GM11168 (cell line): Measurements from ENCODE around the gene NPC1L1.
"Not testable (repeated sequence)": the region's sequence is repeated elsewhere in the genome, so short reads cannot be mapped to it uniquely, and the experiment has no call there.

ENCODE experiments used
- in situ Hi-C: fragments of 300-500 bp; cut with MboI; formaldehyde crosslinking; loops from one replicate; pipeline ENCODE4 v1.12.0; 2022; ENCODE audit warnings: low sequenced_read_pairs; ENCODE audit not compliant: unreplicated experiment

NPC1L1 gene

GRCh38 chr7:44511863-44512468 lies 29.2 kb downstream of the NPC1L1 start:
- in situ Hi-C loops = no loop called here

GRCh38 chr7:44511236-44511635 lies 29.9 kb downstream of the NPC1L1 start:
- in situ Hi-C loops = no loop called here

GRCh38 chr7:44508328-44509030 lies 32.7 kb downstream of the NPC1L1 start:
- in situ Hi-C loops = no loop called here

- in situ Hi-C loops = not testable (repeated sequence)
Observed at GRCh38 chr7:44506592-44507288, 34.4 kb downstream of the NPC1L1 start.

GRCh38 chr7:44505595-44505994 lies 35.5 kb downstream of the NPC1L1 start:
- in situ Hi-C loops = no loop called here

GRCh38 chr7:44498230-44498954 lies 42.7 kb downstream of the NPC1L1 start:
- in situ Hi-C loops = no loop called here

- in situ Hi-C loops = no loop called here
Observed at GRCh38 chr7:44497155-44498027, 43.7 kb downstream of the NPC1L1 start.

GRCh38 chr7:44496385-44496784 lies 44.7 kb downstream of the NPC1L1 start:
- in situ Hi-C loops = no loop called here

GRCh38 chr7:44494960-44495359 lies 46.2 kb downstream of the NPC1L1 start:
- in situ Hi-C loops = no loop called here

GRCh38 chr7:44491229-44491628 lies 49.9 kb downstream of the NPC1L1 start:
- in situ Hi-C loops = no loop called here

GRCh38 chr7:44490351-44491200 lies 50.6 kb downstream of the NPC1L1 start, which contains the start of gene NUDCD3:
TSS of gene NUDCD3 (minus strand) at chr7:44490658. CDS start at chr7:44490600, 58 bp downstream.
- in situ Hi-C loops = no loop called here

- in situ Hi-C loops = no loop called here
Observed at GRCh38 chr7:44489955-44490350, 51.2 kb downstream of the NPC1L1 start.

- in situ Hi-C loops = no loop called here
Observed at GRCh38 chr7:44488955-44489354, 52.2 kb downstream of the NPC1L1 start.

- in situ Hi-C loops = no loop called here
Observed at GRCh38 chr7:44486693-44487092, 54.4 kb downstream of the NPC1L1 start.

- in situ Hi-C loops = no loop called here
Observed at GRCh38 chr7:44486001-44486400, 55.1 kb downstream of the NPC1L1 start.

GRCh38 chr7:44484482-44485313 lies 56.4 kb downstream of the NPC1L1 start:
- in situ Hi-C loops = no loop called here

GRCh38 chr7:44482502-44483485 lies 58.3 kb downstream of the NPC1L1 start:
- in situ Hi-C loops = no loop called here
